C4-2B (cell line): ENCODE data around the gene TNRC18.

Experiments
- CTCF ChIP-seq: fragments of 450-650 bp; conservative IDR thresholded peaks from 2 replicates; pipeline ENCODE4 v1.5.1; 2017; ENCODE audit warnings: mild to moderate bottlenecking
- ZFX ChIP-seq: fragments of 450-650 bp; IDR thresholded peaks from 2 replicates; pipeline ENCODE4 v1.6.1; 2017

- TF ChIP-seq CTCF, result no peak
- TF ChIP-seq ZFX, result no peak
These were observed 56.0 kb downstream of the TNRC18 start for GRCh38 chr7:5367661-5368060.
